Measurements from ENCODE around the gene PMIS2. TPM values are rescaled to one million over a fixed set of nuclear protein-coding genes. Genes with fewer than 3 reads are reported as not detected.

Gene PMIS2
- total RNA-seq, 1 experiment from 2014 or later, result not detected

GRCh38 chr19:35559281-35559659, 26.7 kb upstream of the PMIS2 start (continued):
- no peak for TF ChIP-seq CTCF (IDR thresholded peaks at IDR 0.05 in 2 of 3, conservative IDR thresholded peaks at IDR 0.05 in 1 of 3; ENCODE audit: borderline replicate concordance in 1 of 3, insufficient read depth in 1 of 3, low read depth in 2 of 3, low read length in 2 of 3)
- TF ChIP-seq EZH2phosphoT487 (IDR thresholded peaks at IDR 0.05; ENCODE audit: borderline replicate concordance), result no peak
- TF ChIP-seq YY1 (IDR thresholded peaks at IDR 0.05; ENCODE audit: extremely low read depth, insufficient replicate concordance, low read depth, low read length), result no peak
- no peak for TF ChIP-seq EGR1 (IDR thresholded peaks at IDR 0.05; ENCODE audit: low read depth)
- no peak for TF ChIP-seq ZFX (IDR thresholded peaks at IDR 0.05)

- CTCF ChIA-PET, result no interaction called here
- no peak for DNase-seq (ENCODE audit: low read depth, low spot score)
- Histone ChIP-seq H4K20me1 (ENCODE audit: insufficient read depth) (no peaks in the 10 kb centered on the region), H3K9me3 (ENCODE audit: control insufficient read depth in 1 of 2, insufficient read depth in 1 of 2, low read depth in 1 of 2, low read length in 2 of 2) (no peaks in the 10 kb centered on the region), H3K4me1 (ENCODE audit: control insufficient read depth in 1 of 2, insufficient read depth in 2 of 2, low read length in 2 of 2) (peaks cover 0 to 12% of the 10 kb centered on the region in 2 experiments; a peak in 2 of 4 replicates), H3K9me2 (ENCODE audit: insufficient read depth) (no peaks in the 10 kb centered on the region), H3K36me3 (ENCODE audit: control insufficient read depth in 1 of 2, insufficient read depth in 2 of 2, low read length in 2 of 2) (no peaks in the 10 kb centered on the region), H3K9ac (ENCODE audit: low read length) (no peak overlapping the region), H3K79me2 (ENCODE audit: insufficient read depth, low read length) (no peaks in the 10 kb centered on the region), H3K27me3 (ENCODE audit: insufficient read depth, low read length) (no peaks in the 10 kb centered on the region), H3K4me3 (replicated peaks in 1 of 2; ENCODE audit: low read depth in 1 of 2, low read length in 2 of 2) (no peak overlapping the region), H2AFZ (ENCODE audit: low read depth, low read length, poor library complexity, severe bottlenecking) (no peak overlapping the region), H3K4me2 (ENCODE audit: low read length) (no peak overlapping the region), H3K27ac (ENCODE audit: low read depth, low read length) (no peak overlapping the region)
- RAD21 ChIA-PET (ENCODE audit: low non-redundant PET in 1 of 2, low total read pairs in 2 of 2, uncharacterized antibody in 2 of 2, unreplicated experiment in 2 of 2), result no interaction called here
- intact Hi-C loops (cut with micrococcal nuclease), result no loop called here
- POLR2A ChIA-PET, result no interaction called here
- no peak for ATAC-seq
- no TSS peak for BruUV-seq (replicated peaks)
- TF ChIP-seq ZBTB33 (IDR thresholded peaks at IDR 0.05; ENCODE audit: extremely low read depth, insufficient replicate concordance, low read length), result no peak
- TF ChIP-seq TCF7L2 (IDR thresholded peaks at IDR 0.05; ENCODE audit: borderline replicate concordance, extremely low read depth, insufficient read depth, insufficient read length), result no peak
- TF ChIP-seq EZH2 (IDR thresholded peaks at IDR 0.05), result no peak
- no peak for TF ChIP-seq EGR1 (IDR thresholded peaks at IDR 0.05; ENCODE audit: low read depth)
- TF ChIP-seq REST (IDR thresholded peaks at IDR 0.05; ENCODE audit: low read depth), result no peak
- TF ChIP-seq EZH2phosphoT487 (IDR thresholded peaks at IDR 0.05; ENCODE audit: borderline replicate concordance), result no peak
- no peak for TF ChIP-seq SRF (IDR thresholded peaks at IDR 0.05; ENCODE audit: low read depth)
- TF ChIP-seq RAD21 (IDR thresholded peaks at IDR 0.05; ENCODE audit: low read depth), result no peak
- TF ChIP-seq ATF3 (IDR thresholded peaks at IDR 0.05), result no peak
- TF ChIP-seq POLR2AphosphoS5 (IDR thresholded peaks at IDR 0.05; ENCODE audit: low read depth, low read length), result no peak
- TF ChIP-seq FOSL1 (IDR thresholded peaks at IDR 0.05; ENCODE audit: low read depth), result no peak
- TF ChIP-seq ELF1 (IDR thresholded peaks at IDR 0.05; ENCODE audit: borderline replicate concordance, low read depth), result no peak
- no peak for TF ChIP-seq CEBPB (IDR thresholded peaks at IDR 0.05; ENCODE audit: low read depth)
- no peak for TF ChIP-seq JUND (IDR thresholded peaks at IDR 0.05)
- TF ChIP-seq SIN3A (IDR thresholded peaks at IDR 0.05; ENCODE audit: low read depth), result no peak
- no peak for TF ChIP-seq SP1 (IDR thresholded peaks at IDR 0.05; ENCODE audit: low read depth)
- no peak for TF ChIP-seq YY1 (IDR thresholded peaks at IDR 0.05; ENCODE audit: extremely low read depth, insufficient replicate concordance, low read depth, low read length)
- TF ChIP-seq CBX3 (IDR thresholded peaks at IDR 0.05; ENCODE audit: low read depth), result no peak
These were observed 26.2 kb upstream of the PMIS2 start for GRCh38 chr19:35559781-35560180.

Measured in HCT116 (cell line).